ENCODE measurements around the gene ZC3HAV1L.

GRCh38 chr7:139065323-139065722, 29.5 kb upstream of the ZC3HAV1L start:
- TF ChIP-seq TAF1 (IDR thresholded peaks at IDR 0.05; ENCODE audit: borderline replicate concordance, low read depth, low read length): no peak
- TF ChIP-seq POLR2AphosphoS5 (IDR thresholded peaks at IDR 0.05; ENCODE audit: low read depth, low read length): no peak
